CD4-positive, alpha-beta T cell treated with Interleukin-2 at 100 ng/mL for 4 hours (primary cell): ENCODE results near the gene PLEKHA4.
A peak's percentile ranks its signal among the peaks of the same experiment; 100 is the strongest.
"Not testable (repeated sequence)": the region's sequence is repeated elsewhere in the genome, so short reads cannot be mapped to it uniquely, and the experiment has no call there.

Source experiments
- DNase-seq: peaks from one replicate; pipeline ENCODE4 v3.0.0-alpha.2; 2020; ENCODE audit warnings: low spot score

The PLEKHA4 gene

GRCh38 chr19:48868114-48868886 is at the start of gene PLEKHA4:
Gene PLEKHA4, minus strand, starts transcription at chr19:48868617. Its CDS starts 997 bp downstream, at chr19:48867620.
- no peak for DNase-seq

GRCh38 chr19:48918071-48918470 is 49.7 kb upstream of the PLEKHA4 start:
- DNase-seq = no peak

GRCh38 chr19:48915757-48916156 is 47.3 kb upstream of the PLEKHA4 start:
- DNase-seq = no peak

GRCh38 chr19:48914181-48914580 is 45.8 kb upstream of the PLEKHA4 start:
- no peak for DNase-seq

- DNase-seq = peak; percentile 19
These were observed 44.9 kb upstream of the PLEKHA4 start for GRCh38 chr19:48913114-48913889.

GRCh38 chr19:48910803-48911202 is 42.4 kb upstream of the PLEKHA4 start:
- DNase-seq = no peak

- not testable (repeated sequence) for DNase-seq
These were observed 41.1 kb upstream of the PLEKHA4 start for GRCh38 chr19:48909424-48910077.

- DNase-seq = no peak
These were observed 39.3 kb upstream of the PLEKHA4 start for GRCh38 chr19:48907671-48908070.

- DNase-seq = no peak
These were observed 37.9 kb upstream of the PLEKHA4 start for GRCh38 chr19:48906324-48906723.

- no peak for DNase-seq
These were observed 37.2 kb upstream of the PLEKHA4 start for GRCh38 chr19:48905664-48906063.

GRCh38 chr19:48903788-48904187 is 35.4 kb upstream of the PLEKHA4 start:
- DNase-seq = not testable (repeated sequence)

GRCh38 chr19:48902291-48902690 is 33.9 kb upstream of the PLEKHA4 start:
- DNase-seq = not testable (repeated sequence)

GRCh38 chr19:48900477-48901406 is 32.3 kb upstream of the PLEKHA4 start:
- DNase-seq = peak; percentile 47

- DNase-seq = peak; percentile 100
These were observed 31.5 kb upstream of the PLEKHA4 start, which contains the start of gene NUCB1 for GRCh38 chr19:48899781-48900476. Gene NUCB1, plus strand, starts transcription at chr19:48900312. Its CDS starts 485 bp downstream, at chr19:48900797.

- not testable (repeated sequence) for DNase-seq
These were observed 31.0 kb upstream of the PLEKHA4 start for GRCh38 chr19:48899386-48899749.

- no peak for DNase-seq
These were observed 28.8 kb upstream of the PLEKHA4 start for GRCh38 chr19:48897181-48897580.

GRCh38 chr19:48896191-48896720 is 27.8 kb upstream of the PLEKHA4 start:
- DNase-seq = no peak

- no peak for DNase-seq
These were observed 26.8 kb upstream of the PLEKHA4 start for GRCh38 chr19:48895226-48895625.

GRCh38 chr19:48890551-48890950 is 22.1 kb upstream of the PLEKHA4 start:
- no peak for DNase-seq

GRCh38 chr19:48889496-48889895 is 21.1 kb upstream of the PLEKHA4 start:
- DNase-seq = not testable (repeated sequence)
